GM23338 (cell line): Measurements from ENCODE around the gene SEPTIN6.

Experiments used
- CREB1 ChIP-seq: fragments of 250-450 bp; sonication (Bioruptor Pico); IDR thresholded peaks from 2 replicates; pipeline ENCODE4 v1.5.0; 2020; ENCODE audit warnings: low read depth, mild to moderate bottlenecking, moderate library complexity
- CTCF ChIP-seq, 2 experiments: fragments of 200-600 bp in 1 of 2; sonication (generic) in 1 of 2; conservative IDR thresholded peaks; 2 replicates each; pipeline versions ENCODE4 v1.5.1 to v1.6.1; 2016 to 2017; ENCODE audit warnings: antibody characterized with exemption in 2 of 2, low read depth in 2 of 2, mild to moderate bottlenecking in 2 of 2, moderate library complexity in 1 of 2
- ETS1 ChIP-seq: IDR thresholded peaks from 2 replicates; pipeline ENCODE4 v1.6.1; 2016; ENCODE audit warnings: antibody characterized with exemption

- no peak for TF ChIP-seq CTCF (conservative IDR thresholded peaks at IDR 0.05; ENCODE audit: low read depth in 2 of 2)
- no peak for TF ChIP-seq ETS1
- TF ChIP-seq CREB1 (CRISPR knock-in tag) = no peak
Observed at GRCh38 chrX:119692191-119693039, 553 bp downstream of the SEPTIN6 start.
